ENCODE measurements around the gene TBC1D16.

The TBC1D16 gene

DNA sequence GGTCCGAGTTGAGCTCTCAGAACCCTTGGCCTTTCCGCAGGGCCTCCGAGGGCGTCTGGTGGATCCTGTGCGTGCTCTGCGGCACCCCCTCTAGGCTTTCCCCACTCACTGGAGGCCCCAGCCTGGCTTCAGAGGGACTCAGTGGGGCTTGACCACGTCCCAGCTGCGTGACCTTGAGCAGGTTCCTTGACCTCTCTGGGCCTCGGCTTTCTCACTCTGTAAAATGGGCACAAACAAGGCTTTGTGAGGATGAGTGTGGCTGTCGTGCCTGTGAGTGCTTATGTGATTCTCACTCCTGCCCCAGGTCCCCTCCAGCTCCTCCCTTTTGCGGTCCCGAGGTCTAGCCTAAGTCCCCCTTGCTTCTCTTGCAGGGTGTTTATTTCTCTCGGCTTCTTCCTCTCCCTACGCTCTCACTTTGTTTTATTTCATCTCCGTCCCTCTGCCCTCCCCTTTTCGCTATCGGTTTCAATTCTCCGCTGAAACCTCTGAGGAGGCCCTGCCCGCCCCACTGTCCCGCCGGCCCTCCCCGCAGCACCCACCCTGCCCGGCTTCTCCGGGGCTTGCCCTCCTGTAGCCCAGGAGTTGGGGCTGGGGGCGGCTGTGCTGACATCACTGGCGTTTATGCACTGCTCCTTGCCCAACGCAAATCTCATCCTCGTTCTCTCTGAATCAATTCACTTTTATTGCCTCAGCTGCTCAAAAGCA lies 114.1 kb downstream of the TBC1D16 start:
- ATAC-seq (ENCODE audit: insufficient read depth, low read depth) (no peak), DNase-seq (no peak)
- no peaks in the 10 kb centered on the region for H4K20me1 ChIP-seq (ENCODE audit: insufficient read depth, low read length)
- H3K79me2 ChIP-seq (ENCODE audit: insufficient read depth, low read length), result peaks cover 6% of the 10 kb centered on the region
- TF ChIP-seq, protein P1, sequence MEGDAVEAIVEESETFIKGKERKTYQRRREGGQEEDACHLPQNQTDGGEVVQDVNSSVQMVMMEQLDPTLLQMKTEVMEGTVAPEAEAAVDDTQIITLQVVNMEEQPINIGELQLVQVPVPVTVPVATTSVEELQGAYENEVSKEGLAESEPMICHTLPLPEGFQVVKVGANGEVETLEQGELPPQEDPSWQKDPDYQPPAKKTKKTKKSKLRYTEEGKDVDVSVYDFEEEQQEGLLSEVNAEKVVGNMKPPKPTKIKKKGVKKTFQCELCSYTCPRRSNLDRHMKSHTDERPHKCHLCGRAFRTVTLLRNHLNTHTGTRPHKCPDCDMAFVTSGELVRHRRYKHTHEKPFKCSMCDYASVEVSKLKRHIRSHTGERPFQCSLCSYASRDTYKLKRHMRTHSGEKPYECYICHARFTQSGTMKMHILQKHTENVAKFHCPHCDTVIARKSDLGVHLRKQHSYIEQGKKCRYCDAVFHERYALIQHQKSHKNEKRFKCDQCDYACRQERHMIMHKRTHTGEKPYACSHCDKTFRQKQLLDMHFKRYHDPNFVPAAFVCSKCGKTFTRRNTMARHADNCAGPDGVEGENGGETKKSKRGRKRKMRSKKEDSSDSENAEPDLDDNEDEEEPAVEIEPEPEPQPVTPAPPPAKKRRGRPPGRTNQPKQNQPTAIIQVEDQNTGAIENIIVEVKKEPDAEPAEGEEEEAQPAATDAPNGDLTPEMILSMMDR (IDR thresholded peaks at IDR 0.05; ENCODE audit: borderline replicate concordance, extremely low read depth, low read length, poor library complexity, severe bottlenecking), result no peak
- TF ChIP-seq EZH2 (IDR thresholded peaks at IDR 0.05; ENCODE audit: borderline replicate concordance, low read depth, low read length, severe bottlenecking), result no peak
- no peak overlapping the region for H3K4me2 ChIP-seq (ENCODE audit: insufficient read depth, low read length)
- H3K36me3 ChIP-seq (ENCODE audit: insufficient read depth, low read length), result no peaks in the 10 kb centered on the region; the same call in 1 of the 2 replicates
- H2AFZ ChIP-seq (ENCODE audit: low read depth, low read length), result no peak overlapping the region
- H3K9me3 ChIP-seq (ENCODE audit: insufficient read depth, low read length, severe bottlenecking), result no peaks in the 10 kb centered on the region
- no peak overlapping the region for H3K4me3 ChIP-seq (ENCODE audit: low read depth in 1 of 2, low read length in 2 of 2)
- H3K27ac ChIP-seq (ENCODE audit: low read length), result no peak overlapping the region
- no peaks in the 10 kb centered on the region for H3K27me3 ChIP-seq (ENCODE audit: insufficient read depth, low read length, poor library complexity)
- H3K9ac ChIP-seq (ENCODE audit: low read depth, low read length), result no peak overlapping the region
- H3K4me1 ChIP-seq (ENCODE audit: insufficient read depth, low read length), result peaks cover 27% of the 10 kb centered on the region

DNA sequence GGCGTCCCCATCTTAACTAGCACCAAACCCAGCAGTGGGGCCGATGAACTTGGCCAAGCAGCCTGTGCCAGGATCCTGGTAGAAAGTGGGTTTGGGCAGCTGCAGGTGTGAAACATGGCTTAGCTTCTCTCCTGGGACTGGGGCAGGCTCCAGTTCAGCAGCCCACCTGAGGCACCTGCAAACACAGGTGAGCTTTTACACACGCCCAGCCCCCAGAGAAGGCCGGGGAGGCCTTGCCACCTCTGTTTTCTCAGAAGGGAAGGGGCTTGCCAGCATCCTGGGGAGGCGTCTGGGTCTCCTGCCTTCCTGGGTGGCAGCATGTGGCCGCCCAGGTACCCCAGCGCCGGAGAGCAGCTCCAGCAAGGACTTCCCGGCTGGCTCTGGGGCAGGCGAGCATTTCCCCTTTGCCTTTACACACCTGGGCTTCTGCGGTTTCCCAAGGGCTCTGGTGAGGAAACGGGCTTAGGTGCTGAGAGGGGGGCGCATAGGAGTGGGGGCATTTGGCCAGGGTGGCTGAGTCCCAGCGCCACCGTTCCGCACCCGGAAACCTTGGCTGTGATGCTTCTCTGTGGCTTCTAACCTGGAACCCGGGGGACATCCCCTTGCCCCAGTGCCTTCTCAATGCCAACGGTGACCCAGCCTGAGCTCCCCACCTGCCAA lies 114.8 kb downstream of the TBC1D16 start:
- no peak for DNase-seq
- H3K27me3 ChIP-seq (ENCODE audit: insufficient read depth, low read length, poor library complexity), result no peaks in the 10 kb centered on the region

DNA sequence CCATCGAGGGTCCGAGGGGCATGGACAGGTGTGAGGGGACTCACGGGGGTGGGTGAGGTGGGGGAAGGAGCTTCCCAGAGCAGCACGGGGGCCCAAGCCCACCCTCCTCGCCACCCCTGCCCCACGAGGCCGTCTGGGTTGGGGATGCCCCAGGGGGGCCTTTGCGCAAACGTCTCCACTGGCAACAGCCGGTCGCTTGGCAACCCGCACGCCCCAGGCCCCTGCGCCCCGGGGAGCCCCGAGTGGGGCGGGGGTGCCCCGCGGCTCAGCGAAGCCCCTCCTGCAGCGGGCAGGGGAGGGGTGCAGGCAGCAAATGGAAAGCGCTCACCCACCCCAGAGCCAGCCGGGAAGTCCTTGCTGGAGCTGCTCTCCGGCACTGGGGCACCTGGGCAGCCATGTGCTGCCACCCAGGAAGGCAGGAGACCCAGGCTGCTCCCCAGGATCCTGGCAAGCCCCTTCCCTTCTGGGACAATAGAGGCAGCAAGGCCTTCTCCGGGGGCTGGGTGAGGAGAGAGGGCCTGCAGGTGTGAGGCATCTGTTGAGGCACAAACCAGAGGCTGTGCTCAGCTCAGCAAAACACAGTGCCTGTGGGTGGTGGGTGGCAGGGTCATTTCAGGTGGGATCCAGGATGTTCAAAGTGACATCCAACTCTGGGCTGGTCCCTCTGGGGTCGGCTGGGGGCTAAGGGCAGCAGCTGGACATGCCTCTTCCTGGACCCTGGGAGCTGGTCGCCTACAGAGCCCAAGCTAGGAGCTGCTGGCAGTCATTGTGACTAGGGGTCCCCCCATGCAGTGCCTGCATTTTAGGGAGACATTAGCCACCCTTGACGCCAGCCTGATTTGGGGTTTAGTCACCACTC lies 115.6 kb downstream of the TBC1D16 start:
- no peaks in the 10 kb centered on the region for H4K20me1 ChIP-seq (ENCODE audit: insufficient read depth, low read length)
- no peak overlapping the region for H3K27ac ChIP-seq (ENCODE audit: low read length)
- H3K4me3 ChIP-seq (ENCODE audit: low read depth in 1 of 2, low read length in 2 of 2), result no peak overlapping the region
- no peak for TF ChIP-seq EZH2 (IDR thresholded peaks at IDR 0.05; ENCODE audit: borderline replicate concordance, low read depth, low read length, severe bottlenecking)
- TF ChIP-seq, protein P1 (IDR thresholded peaks at IDR 0.05; ENCODE audit: borderline replicate concordance, extremely low read depth, low read length, poor library complexity, severe bottlenecking), result no peak
- ATAC-seq (ENCODE audit: insufficient read depth, low read depth), result no peak
- H3K9me3 ChIP-seq (ENCODE audit: insufficient read depth, low read length, severe bottlenecking), result no peaks in the 10 kb centered on the region
- H3K4me2 ChIP-seq (ENCODE audit: insufficient read depth, low read length), result no peak overlapping the region
- H3K36me3 ChIP-seq (ENCODE audit: insufficient read depth, low read length), result no peaks in the 10 kb centered on the region; the same call in 1 of the 2 replicates
- no peak for DNase-seq
- H3K4me1 ChIP-seq (ENCODE audit: insufficient read depth, low read length), result peaks cover 12% of the 10 kb centered on the region
- peaks cover 3% of the 10 kb centered on the region; the same call in 1 of the 2 replicates for H3K79me2 ChIP-seq (ENCODE audit: insufficient read depth, low read length)
- no peak overlapping the region for H2AFZ ChIP-seq (ENCODE audit: low read depth, low read length)
- no peaks in the 10 kb centered on the region for H3K27me3 ChIP-seq (ENCODE audit: insufficient read depth, low read length, poor library complexity)
- no peak overlapping the region for H3K9ac ChIP-seq (ENCODE audit: low read depth, low read length)

More for the DNA sequence above, 114.8 kb downstream of the TBC1D16 start:
- ATAC-seq (ENCODE audit: insufficient read depth, low read depth), result no peak
- H3K79me2 ChIP-seq (ENCODE audit: insufficient read depth, low read length), result peaks cover 3% of the 10 kb centered on the region; the same call in 1 of the 2 replicates
- H3K27ac ChIP-seq (ENCODE audit: low read length), result no peak overlapping the region
- no peaks in the 10 kb centered on the region for H4K20me1 ChIP-seq (ENCODE audit: insufficient read depth, low read length)
- no peak overlapping the region for H3K4me2 ChIP-seq (ENCODE audit: insufficient read depth, low read length)
- peaks cover 20% of the 10 kb centered on the region for H3K4me1 ChIP-seq (ENCODE audit: insufficient read depth, low read length)
- no peaks in the 10 kb centered on the region for H3K9me3 ChIP-seq (ENCODE audit: insufficient read depth, low read length, severe bottlenecking)
- TF ChIP-seq, protein P1 (IDR thresholded peaks at IDR 0.05; ENCODE audit: borderline replicate concordance, extremely low read depth, low read length, poor library complexity, severe bottlenecking), result no peak
- no peak for TF ChIP-seq EZH2 (IDR thresholded peaks at IDR 0.05; ENCODE audit: borderline replicate concordance, low read depth, low read length, severe bottlenecking)
- H2AFZ ChIP-seq (ENCODE audit: low read depth, low read length), result no peak overlapping the region
- H3K36me3 ChIP-seq (ENCODE audit: insufficient read depth, low read length), result no peaks in the 10 kb centered on the region; the same call in 1 of the 2 replicates
- H3K4me3 ChIP-seq (ENCODE audit: low read depth in 1 of 2, low read length in 2 of 2), result no peak overlapping the region
- H3K9ac ChIP-seq (ENCODE audit: low read depth, low read length), result no peak overlapping the region
